Measurements from ENCODE around the gene EPHB2.

- TF ChIP-seq, protein P1, sequence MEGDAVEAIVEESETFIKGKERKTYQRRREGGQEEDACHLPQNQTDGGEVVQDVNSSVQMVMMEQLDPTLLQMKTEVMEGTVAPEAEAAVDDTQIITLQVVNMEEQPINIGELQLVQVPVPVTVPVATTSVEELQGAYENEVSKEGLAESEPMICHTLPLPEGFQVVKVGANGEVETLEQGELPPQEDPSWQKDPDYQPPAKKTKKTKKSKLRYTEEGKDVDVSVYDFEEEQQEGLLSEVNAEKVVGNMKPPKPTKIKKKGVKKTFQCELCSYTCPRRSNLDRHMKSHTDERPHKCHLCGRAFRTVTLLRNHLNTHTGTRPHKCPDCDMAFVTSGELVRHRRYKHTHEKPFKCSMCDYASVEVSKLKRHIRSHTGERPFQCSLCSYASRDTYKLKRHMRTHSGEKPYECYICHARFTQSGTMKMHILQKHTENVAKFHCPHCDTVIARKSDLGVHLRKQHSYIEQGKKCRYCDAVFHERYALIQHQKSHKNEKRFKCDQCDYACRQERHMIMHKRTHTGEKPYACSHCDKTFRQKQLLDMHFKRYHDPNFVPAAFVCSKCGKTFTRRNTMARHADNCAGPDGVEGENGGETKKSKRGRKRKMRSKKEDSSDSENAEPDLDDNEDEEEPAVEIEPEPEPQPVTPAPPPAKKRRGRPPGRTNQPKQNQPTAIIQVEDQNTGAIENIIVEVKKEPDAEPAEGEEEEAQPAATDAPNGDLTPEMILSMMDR (tag by site-specific recombination; IDR thresholded peaks at IDR 0.05) = no peak
- TF ChIP-seq ZBTB21 (tag by site-specific recombination; IDR thresholded peaks at IDR 0.05) (no peak), ZNF792 (tag by site-specific recombination; IDR thresholded peaks at IDR 0.05) (no peak), ZNF548 (tag by site-specific recombination; IDR thresholded peaks at IDR 0.05) (no peak), ZNF596 (tag by site-specific recombination; IDR thresholded peaks at IDR 0.05) (no peak), REST (tag by site-specific recombination; IDR thresholded peaks at IDR 0.05) (no peak)
- TF ChIP-seq, protein P2, sequence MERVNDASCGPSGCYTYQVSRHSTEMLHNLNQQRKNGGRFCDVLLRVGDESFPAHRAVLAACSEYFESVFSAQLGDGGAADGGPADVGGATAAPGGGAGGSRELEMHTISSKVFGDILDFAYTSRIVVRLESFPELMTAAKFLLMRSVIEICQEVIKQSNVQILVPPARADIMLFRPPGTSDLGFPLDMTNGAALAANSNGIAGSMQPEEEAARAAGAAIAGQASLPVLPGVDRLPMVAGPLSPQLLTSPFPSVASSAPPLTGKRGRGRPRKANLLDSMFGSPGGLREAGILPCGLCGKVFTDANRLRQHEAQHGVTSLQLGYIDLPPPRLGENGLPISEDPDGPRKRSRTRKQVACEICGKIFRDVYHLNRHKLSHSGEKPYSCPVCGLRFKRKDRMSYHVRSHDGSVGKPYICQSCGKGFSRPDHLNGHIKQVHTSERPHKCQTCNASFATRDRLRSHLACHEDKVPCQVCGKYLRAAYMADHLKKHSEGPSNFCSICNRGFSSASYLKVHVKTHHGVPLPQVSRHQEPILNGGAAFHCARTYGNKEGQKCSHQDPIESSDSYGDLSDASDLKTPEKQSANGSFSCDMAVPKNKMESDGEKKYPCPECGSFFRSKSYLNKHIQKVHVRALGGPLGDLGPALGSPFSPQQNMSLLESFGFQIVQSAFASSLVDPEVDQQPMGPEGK (tag by site-specific recombination; IDR thresholded peaks at IDR 0.05) = no peak
These were observed 208.8 kb downstream of the EPHB2 start for GRCh38 chr1:22919341-22920025.

All from HEK293 (cell line).